HG03025 (cell line): ENCODE results near the gene LRRK1.

Experiments
- ATAC-seq: cut with Tn5 transposase; IDR thresholded peaks from one replicate; pipeline ENCODE4 v1.9.1; 2021; ENCODE audit warnings: mild to moderate bottlenecking, moderate library complexity; ENCODE audit not compliant: unreplicated experiment, low FRiP score

The LRRK1 gene

GRCh38 chr15:100931143-100931890, 12.2 kb downstream of the LRRK1 start:
- ATAC-seq = peak; percentile 55

DNA sequence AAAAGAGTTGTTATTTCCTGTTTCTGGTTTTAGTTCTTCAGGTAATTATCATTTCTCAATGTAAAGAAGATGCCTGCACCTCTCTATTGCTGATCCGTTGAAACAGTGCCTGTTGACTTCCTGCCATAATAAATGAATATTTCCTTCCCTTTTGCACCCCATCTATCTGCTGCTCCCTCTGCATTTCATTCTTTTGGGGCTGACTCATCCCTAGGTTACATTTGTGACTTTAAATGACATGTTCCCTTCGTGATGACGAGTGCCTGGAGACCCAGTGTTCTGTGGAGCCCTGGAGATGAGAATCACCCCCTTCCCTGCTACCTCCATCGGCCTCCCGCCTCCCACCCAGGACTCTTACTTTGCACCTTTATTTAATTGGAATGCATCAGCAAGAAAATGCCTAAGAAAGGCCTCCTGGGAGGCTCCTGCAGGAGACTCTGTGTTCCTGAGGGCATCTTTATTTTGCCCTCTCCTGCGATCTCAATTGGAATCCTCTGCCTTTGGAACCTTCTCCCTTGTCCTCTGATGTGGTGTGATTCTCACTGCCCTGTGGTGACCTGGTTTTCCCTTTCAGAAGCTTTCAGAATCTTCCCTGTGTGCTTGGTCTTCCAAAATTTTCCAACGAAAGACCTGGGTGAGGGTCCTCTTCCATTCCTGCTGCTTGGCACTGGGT, 13.7 kb downstream of the LRRK1 start:
- no peak for ATAC-seq

DNA sequence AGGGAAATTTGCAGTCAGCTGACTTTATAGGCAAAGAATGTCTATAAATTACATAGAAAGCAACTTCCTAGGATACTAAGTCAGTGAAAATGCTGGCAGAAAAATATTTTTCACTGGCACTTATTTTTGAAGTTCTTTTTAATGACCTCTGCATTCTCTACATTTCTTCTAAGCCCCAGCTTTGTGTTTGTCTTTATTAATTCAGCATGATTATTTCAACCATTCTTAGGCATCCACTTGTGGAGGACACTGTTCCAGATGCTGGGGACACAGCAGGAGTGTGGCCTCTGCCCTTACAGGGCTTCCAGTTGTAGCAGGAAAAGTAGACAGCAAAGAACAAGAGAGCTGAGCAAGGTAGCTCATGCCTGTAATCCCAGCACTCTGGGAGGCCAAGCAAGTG, 15.0 kb downstream of the LRRK1 start:
- ATAC-seq = no peak

DNA sequence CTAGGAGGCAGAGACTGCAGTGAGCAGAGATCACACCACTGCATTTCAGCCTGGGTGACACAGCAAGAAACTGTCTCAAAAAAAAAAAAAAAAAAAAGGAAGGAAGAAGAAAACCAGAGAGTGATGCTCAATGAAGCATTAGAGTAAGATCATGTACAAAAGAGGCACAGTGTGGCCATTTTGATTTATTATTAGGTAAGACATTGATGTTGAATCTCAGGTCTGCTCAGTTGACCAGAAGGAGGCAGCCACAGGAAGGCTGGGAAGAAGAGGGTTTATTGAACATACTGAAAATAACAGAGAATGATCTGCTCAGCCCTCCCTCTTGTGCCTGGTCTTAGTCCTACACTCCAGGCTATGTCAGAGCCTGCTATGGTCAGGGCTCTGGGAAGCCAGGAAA, 15.6 kb downstream of the LRRK1 start:
- no peak for ATAC-seq

DNA sequence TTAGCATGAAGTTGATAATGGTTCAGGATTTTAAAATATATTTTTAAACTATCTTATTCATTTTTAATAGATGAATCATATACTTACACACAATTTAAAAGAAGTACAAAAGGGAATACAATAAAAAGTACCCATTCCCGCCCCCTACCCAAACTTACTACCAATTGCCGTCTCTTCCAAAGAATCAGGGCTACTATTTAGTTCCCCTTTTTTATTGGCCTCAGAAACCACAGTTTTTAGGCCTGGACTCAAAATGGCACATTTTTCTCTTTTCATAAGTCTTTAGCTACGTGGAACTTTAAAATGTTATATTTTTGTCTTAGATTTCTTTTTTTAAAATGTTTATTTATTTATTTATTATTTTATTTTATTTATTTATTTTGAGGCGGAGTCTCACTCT, 18.0 kb downstream of the LRRK1 start:
- ATAC-seq = no peak

DNA sequence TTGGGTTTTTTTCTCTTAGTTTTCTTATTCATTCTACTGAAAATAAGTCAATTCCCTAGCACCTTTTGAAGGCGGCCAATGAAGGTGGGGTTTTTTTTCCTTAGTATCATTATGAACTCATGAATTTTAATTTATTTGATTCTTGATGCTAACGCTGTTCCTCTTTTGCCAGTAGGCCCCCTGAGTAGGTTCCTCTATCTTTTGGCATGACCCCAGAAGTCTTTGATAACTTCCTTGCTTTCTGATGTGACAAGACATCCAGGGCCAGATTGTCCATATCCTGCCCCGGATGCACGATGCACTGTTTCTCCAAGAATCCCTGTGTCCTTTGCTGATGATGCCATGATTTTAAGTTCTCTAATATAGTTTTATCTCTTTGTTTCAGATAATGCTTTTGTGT, 20.6 kb downstream of the LRRK1 start:
- ATAC-seq = no peak

DNA sequence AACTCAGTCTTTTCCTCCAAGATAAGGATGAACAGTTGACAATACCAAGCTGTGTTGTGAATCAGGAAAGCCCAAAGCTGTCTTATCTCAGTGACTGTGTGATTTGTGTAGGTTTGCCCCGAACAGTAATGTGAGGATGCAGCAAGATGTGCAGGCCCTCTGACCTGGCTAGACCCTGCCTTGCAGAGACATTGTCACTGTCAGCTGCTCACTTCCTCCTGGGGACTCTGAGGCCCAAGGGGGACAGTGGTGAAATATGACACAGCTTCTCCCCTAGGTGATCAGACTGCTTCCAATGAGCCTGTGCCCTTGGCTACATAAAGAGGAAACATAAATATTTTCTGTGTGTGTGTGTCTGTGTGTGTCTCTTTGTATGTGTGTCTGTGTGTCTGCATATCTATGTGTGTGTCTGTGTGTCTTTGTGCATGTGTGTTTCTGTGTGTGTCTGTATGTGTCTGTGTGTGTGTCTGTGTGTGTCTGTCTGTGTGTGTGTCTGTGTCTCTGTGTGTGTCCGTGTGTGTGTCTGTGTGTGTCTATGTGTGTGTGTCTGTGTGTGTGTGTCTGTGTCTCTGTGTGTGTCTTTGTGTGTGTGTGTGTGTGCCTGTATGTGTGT, 21.7 kb downstream of the LRRK1 start:
- peak; percentile 65 for ATAC-seq

DNA sequence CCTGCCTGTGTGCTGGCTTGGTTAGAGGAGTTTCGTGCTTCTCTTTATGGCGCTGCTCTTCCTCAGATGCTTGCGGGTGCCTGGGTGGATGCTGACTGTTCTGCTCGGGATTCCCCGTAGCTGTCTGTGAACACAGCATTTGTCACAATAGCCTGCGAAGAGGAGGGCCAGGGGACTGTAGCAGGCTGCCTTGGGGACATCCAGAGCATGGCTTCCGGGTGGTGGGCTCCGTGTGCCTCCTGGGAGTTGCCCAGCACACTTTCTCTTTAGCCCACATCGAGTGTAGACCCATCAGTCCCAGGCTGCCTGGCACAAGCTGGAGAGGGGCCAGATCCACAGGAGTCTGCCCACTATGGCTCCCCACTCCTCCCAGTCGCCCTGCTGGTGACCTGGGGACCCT, 22.4 kb downstream of the LRRK1 start:
- peak; percentile 55 for ATAC-seq

DNA sequence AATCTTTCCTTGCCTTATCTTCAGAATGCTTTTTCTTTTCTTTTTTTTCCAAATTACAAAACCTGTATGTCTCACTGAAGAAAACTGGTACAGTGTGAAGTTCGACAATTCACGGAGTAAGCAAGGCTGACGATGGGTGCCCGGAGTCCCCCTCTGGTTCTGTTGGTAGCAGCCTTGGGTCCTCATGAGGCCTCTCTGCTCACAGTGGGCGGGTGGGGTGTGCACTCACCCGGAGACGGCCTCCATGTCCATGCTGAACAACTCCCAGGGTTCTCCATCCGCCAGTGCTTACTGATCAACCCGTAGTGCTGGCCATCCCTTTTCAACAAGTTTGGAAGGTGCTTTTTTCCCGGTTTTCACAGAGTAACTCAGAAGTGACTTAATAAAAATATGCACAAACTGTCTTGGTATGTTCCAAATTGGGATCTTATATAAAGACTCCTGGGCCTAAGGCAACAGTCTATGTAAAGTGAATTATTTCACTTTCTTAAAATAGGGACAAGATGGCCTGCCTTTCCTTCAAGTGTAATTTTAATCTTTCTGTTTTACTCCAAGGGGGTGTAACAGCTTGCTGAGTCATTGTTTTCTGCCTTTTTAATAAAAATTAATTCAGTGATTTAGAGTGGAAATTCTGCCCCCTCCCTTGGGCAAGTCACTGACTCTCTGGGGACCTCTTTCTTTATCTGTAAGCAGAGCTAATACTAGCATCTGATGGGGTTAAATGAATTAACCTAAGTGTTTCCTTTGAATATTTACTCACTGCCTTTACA, 23.7 kb downstream of the LRRK1 start:
- no peak for ATAC-seq

DNA sequence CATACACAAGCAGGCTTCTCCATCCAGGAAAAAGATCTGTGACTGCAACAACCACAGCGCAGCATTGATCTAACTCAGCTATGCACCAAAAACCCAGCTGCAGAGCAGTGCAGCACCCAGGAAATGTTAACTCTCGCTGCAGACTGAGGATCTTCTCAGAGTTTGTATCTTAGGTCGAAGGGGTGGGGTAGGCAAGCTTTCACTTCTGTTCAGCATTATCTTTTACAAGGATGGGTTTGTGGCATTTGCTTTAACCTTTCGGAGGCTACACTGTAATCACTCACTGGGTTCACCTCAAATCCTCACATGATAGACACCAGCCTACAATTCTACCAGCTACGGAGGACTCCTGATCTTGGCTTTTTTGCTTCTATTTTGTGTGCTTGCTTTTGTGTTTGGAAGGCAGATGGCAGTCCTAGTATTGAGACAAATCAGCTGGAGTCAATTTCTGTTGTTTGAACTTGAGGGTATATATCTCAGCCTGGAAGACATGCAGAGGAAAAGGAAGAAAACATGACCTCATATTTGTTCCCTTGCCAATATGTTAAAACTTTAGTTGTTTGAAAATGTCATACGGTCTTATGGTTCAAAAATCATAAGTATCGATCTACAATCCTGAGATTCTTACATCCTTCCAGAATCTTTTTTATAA, 25.2 kb downstream of the LRRK1 start:
- ATAC-seq = no peak

- ATAC-seq = no peak
Measured at GRCh38 chr15:100944986-100945385, 25.8 kb downstream of the LRRK1 start.

- ATAC-seq = peak; percentile 69
Measured at GRCh38 chr15:100947760-100948429, 28.7 kb downstream of the LRRK1 start.

- no peak for ATAC-seq
Measured at GRCh38 chr15:100948430-100948762, 29.2 kb downstream of the LRRK1 start.

GRCh38 chr15:100949691-100950090, 30.5 kb downstream of the LRRK1 start:
- ATAC-seq = no peak

GRCh38 chr15:100951965-100952364, 32.8 kb downstream of the LRRK1 start:
- ATAC-seq = no peak

GRCh38 chr15:100952566-100952965, 33.4 kb downstream of the LRRK1 start:
- ATAC-seq = no peak

DNA sequence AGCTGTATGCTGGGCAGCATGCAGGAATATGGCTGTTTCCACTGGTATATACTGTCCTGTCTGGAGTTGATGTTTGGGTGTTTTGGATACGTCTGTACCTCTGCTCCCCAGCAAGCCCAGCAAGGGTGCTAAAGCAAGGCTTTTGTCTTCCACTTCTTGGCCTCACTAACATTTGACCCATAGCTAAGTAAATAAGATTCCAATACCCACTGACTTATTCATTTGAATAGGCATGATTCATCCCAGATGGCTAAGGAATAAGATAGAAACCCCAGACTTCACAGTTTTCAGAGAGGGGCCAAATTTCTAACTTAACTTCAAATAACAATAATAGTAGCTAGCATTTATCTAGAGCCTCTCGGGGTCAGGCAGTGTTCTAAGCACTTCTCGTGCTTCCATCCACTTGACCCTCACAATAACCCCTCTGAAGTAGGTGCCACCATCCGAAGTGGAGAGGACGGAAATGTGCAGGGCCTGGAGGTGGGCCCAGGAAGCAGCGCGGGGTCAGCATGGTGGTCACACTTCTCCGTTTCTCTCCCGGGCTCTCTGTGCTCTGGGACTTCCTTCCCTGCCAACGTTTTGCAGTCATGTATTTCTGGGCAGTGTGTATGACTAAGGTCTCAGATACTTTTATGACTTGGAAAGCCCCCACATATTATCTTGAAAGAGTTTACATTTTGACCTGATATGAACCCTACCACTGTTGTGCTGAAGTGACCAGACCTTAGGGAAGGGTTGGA, 39.3 kb downstream of the LRRK1 start:
- no peak for ATAC-seq

DNA sequence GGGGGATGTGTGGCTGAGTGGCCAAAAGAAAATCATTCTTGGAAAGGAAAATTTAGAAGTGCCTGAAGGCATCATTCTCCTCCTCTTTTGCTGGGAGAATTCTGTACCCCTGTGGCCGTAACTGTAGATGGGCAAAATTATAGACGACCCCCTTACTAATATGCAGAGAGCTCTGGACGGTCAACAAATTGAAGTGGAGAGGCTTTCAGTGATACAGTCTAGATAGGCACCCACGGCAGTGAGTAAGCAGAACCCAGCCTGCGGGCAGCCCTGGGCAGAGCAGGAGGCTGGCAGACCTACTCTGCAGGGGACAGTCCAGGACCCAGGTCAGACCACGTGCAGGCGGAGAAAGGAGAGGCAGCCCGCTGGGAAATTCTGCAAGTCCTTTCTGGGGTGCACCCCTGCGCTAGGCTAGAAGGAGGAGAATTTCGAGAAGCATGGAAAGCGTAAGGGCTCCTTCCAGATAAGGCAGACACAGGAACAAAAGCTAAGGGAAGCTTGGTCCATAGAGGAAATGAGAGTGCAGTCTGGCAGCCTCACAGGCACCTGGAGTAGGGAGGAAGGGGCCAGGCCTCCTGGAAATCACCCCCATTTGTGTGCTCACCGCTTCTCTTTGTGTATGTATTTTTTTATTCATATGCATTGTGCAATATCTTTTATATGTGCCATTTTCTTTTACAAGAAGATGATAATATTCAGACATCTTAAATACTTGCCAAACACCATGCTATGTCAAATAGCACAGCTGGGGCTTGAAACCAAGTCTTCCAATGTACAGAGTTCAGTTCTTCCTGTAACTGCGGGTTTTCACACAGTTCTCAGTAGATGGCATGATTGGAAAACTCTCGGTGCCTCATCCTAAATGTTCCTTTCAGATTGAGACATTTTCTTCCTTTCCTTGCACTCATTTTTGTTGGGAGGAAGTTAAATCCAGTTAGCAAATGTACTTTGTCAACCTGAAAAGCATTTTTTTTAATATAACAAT, 40.2 kb downstream of the LRRK1 start:
- ATAC-seq = no peak
